SK-N-SH (cell line): ENCODE data around the gene PARD3. TPM values are rescaled to one million over a fixed set of nuclear protein-coding genes. Genes with fewer than 3 reads are reported as not detected.

Experiments used
- CTCF ChIA-PET: fragments of 300-600, 350-600 bp; formaldehyde crosslinking; extraction: SDS; loops from one replicate; lab custom pipeline; 2021; lab: Yijun Ruan, JAX
- POLR2A ChIA-PET: fragments of 350-600 bp; sonication (Branson Sonifier 250); formaldehyde crosslinking; extraction: SDS; loops from one replicate; lab custom pipeline; 2020; ENCODE audit warnings: antibody characterized with exemption, inconsistent platforms; lab: Yijun Ruan, JAX
- DNase-seq: peaks from one replicate; pipeline ENCODE4 v3.0.0; 2012
- H2AFZ ChIP-seq: fragments of 200-600 bp; sonication (generic); 2 replicates; pipeline ENCODE4 v1.8.1; 2016; ENCODE audit warnings: antibody characterized with exemption, mild to moderate bottlenecking, low read depth
- H3F3A ChIP-seq: fragments of 200-600 bp; sonication (generic); replicated peaks from 2 replicates; pipeline ENCODE3; 2016; ENCODE audit warnings: antibody characterized with exemption, mild to moderate bottlenecking; ENCODE audit not compliant: insufficient read depth
- H3K27ac ChIP-seq, 2 experiments: fragments of 200-500 bp in 1 of 2; fragments of 200-600 bp in 1 of 2; sonication (Bioruptor generic) in 1 of 2; sonication (generic), shearing (Covaris generic) in 1 of 2; 2 replicates each; pipeline versions ENCODE4 v1.5.1 to v1.6.1; 2014 to 2016; ENCODE audit warnings: low read depth in 2 of 2, inconsistent platforms in 1 of 2, low read length in 1 of 2, mild to moderate bottlenecking in 1 of 2, mixed read lengths in 1 of 2
- H3K27me3 ChIP-seq: fragments of 200-600 bp; sonication (generic), shearing (Covaris generic); 2 replicates; pipeline ENCODE4 v1.6.1; 2016; ENCODE audit warnings: mixed run types; ENCODE audit not compliant: insufficient read depth
- H3K36me3 ChIP-seq, 2 experiments: fragments of 200-500 bp in 1 of 2; fragments of 200-600 bp in 1 of 2; sonication (Bioruptor generic) in 1 of 2; sonication (generic) in 1 of 2; replicated peaks in 1 of 2; 2 replicates each; pipeline versions ENCODE3 to v1.5.1; 2014 to 2016; ENCODE audit warnings: low read length in 1 of 2, mild to moderate bottlenecking in 1 of 2; ENCODE audit not compliant: insufficient read depth in 2 of 2, control insufficient read depth in 1 of 2
- H3K4me1 ChIP-seq, 2 experiments: fragments of 200-500 bp in 1 of 2; fragments of 200-600 bp in 1 of 2; sonication (Bioruptor generic) in 1 of 2; sonication (generic), shearing (Covaris generic) in 1 of 2; 2 replicates each; pipeline versions ENCODE4 v1.5.1 to v1.6.1; 2014 to 2016; ENCODE audit warnings: low read depth in 1 of 2, low read length in 1 of 2, mixed run types in 1 of 2; ENCODE audit not compliant: insufficient read depth in 2 of 2, control insufficient read depth in 1 of 2
- H3K4me2 ChIP-seq: fragments of 200-600 bp; sonication (generic), shearing (Covaris generic); 2 replicates; pipeline ENCODE4 v1.6.1; 2017; ENCODE audit warnings: mixed run types
- H3K4me3 ChIP-seq, 2 experiments: fragments of 200-500 bp in 1 of 2; fragments of 200-600 bp in 1 of 2; sonication (Bioruptor generic) in 1 of 2; sonication (generic), shearing (Covaris generic) in 1 of 2; 2 replicates each; pipeline versions ENCODE4 v1.5.1 to v1.8.1; 2014 to 2016; ENCODE audit warnings: low read depth in 2 of 2, inconsistent platforms in 1 of 2, low read length in 1 of 2, mild to moderate bottlenecking in 1 of 2, mixed read lengths in 1 of 2, moderate library complexity in 1 of 2
- H3K79me2 ChIP-seq: fragments of 200-600 bp; sonication (generic); 2 replicates; pipeline ENCODE4 v1.8.1; 2017; ENCODE audit warnings: mild to moderate bottlenecking; ENCODE audit not compliant: insufficient read depth
- H3K9ac ChIP-seq: fragments of 200-600 bp; sonication (generic); 2 replicates; pipeline ENCODE4 v1.6.1; 2017; ENCODE audit warnings: mixed run types
- H3K9me2 ChIP-seq: fragments of 200-600 bp; sonication (generic); 2 replicates; pipeline ENCODE4 v1.6.1; 2017; ENCODE audit warnings: mixed run types
- H3K9me3 ChIP-seq: fragments of 200-600 bp; sonication (generic); 2 replicates; pipeline ENCODE4 v1.6.1; 2017; ENCODE audit warnings: mixed run types, mild to moderate bottlenecking, moderate library complexity
- H4K20me1 ChIP-seq: fragments of 200-600 bp; sonication (generic); 2 replicates; pipeline ENCODE4 v1.6.1; 2017; ENCODE audit warnings: mild to moderate bottlenecking, mixed run types; ENCODE audit not compliant: insufficient read depth
- CHD2 ChIP-seq: fragments of 150-350 bp; IDR thresholded peaks from 2 replicates; pipeline ENCODE4 v1.6.1; 2018; ENCODE audit warnings: low read length; ENCODE audit not compliant: partially characterized antibody
- CTCF ChIP-seq: fragments of 200-600 bp; sonication (generic); IDR thresholded peaks from 2 replicates; pipeline ENCODE4 v1.6.1; 2017; ENCODE audit warnings: antibody characterized with exemption, mild to moderate bottlenecking, moderate library complexity
- EP300 ChIP-seq, 2 experiments: IDR thresholded peaks; 2 replicates each; pipeline versions ENCODE4 v1.4.0 to v1.6.1; 2012; ENCODE audit warnings: borderline replicate concordance in 1 of 2, low read depth in 1 of 2, low read length in 1 of 2
- EZH2phosphoT487 ChIP-seq: fragments of 200-600 bp; sonication (generic); IDR thresholded peaks from 2 replicates; pipeline ENCODE4 v1.6.1; 2017; ENCODE audit warnings: low read depth, mixed run types, mild to moderate bottlenecking, antibody characterized with exemption, moderate library complexity, borderline replicate concordance
- FOXJ3 ChIP-seq: sonication (generic); formaldehyde crosslinking; IDR thresholded peaks from 2 replicates; pipeline ENCODE4 v1.5.1; 2020; ENCODE audit warnings: mild to moderate bottlenecking, missing genetic modification reagents
- FOXM1 ChIP-seq: IDR thresholded peaks from 2 replicates; pipeline ENCODE4 v1.4.0; 2012; ENCODE audit warnings: low read depth, mild to moderate bottlenecking
- MEF2A ChIP-seq: IDR thresholded peaks from 2 replicates; pipeline ENCODE4 v1.4.0; 2012; ENCODE audit warnings: low read depth, borderline replicate concordance
- MXI1 ChIP-seq: IDR thresholded peaks from 2 replicates; pipeline ENCODE4 v1.6.1; 2012; ENCODE audit warnings: mild to moderate bottlenecking, low read depth, low read length, improper control_type of control experiment
- NFIC ChIP-seq: IDR thresholded peaks from 2 replicates; pipeline ENCODE4 v1.4.0; 2012; ENCODE audit warnings: borderline replicate concordance
- NRF1 ChIP-seq: IDR thresholded peaks from 2 replicates; pipeline ENCODE4 v1.6.1; 2012; ENCODE audit warnings: low read depth, mild to moderate bottlenecking, low read length
- PBX3 ChIP-seq: IDR thresholded peaks from 2 replicates; pipeline ENCODE4; 2012
- RCOR1 ChIP-seq: fragments of 150-350 bp; IDR thresholded peaks from 2 replicates; pipeline ENCODE4 v1.6.1; 2017; ENCODE audit warnings: antibody characterized with exemption, low read length
- SIN3A ChIP-seq: IDR thresholded peaks from 2 replicates; pipeline ENCODE4 v1.6.1; 2012; ENCODE audit warnings: low read depth, mild to moderate bottlenecking, low read length, moderate library complexity, borderline replicate concordance
- TCF12 ChIP-seq: IDR thresholded peaks from 2 replicates; pipeline ENCODE4 v1.4.0; 2012
- YY1 ChIP-seq: IDR thresholded peaks from 2 replicates; pipeline ENCODE4 v1.4.0; 2012; ENCODE audit warnings: low read depth, mild to moderate bottlenecking
- WGBS: methylation state at CpG from one replicate; pipeline ENCODE4 v1.1.6; 2017; ENCODE audit warnings: low lambda C conversion rate; 5-methylcytosine and 5-hydroxymethylcytosine counted together
- polyA plus RNA-seq, 3 experiments: library from polyadenylated mRNA; depleted of rRNA; stranded (reverse); fragments of >200 nt; gene quantifications; 2 replicates each; pipeline ENCODE4 v1.2.3, GENCODE V29; 2012
- TF ChIP-seq, protein P1 (sequence below): IDR thresholded peaks from 2 replicates; pipeline ENCODE4 v1.6.1; 2012; ENCODE audit warnings: mild to moderate bottlenecking, low read depth, low read length, moderate library complexity

Gene PARD3
- polyA plus RNA-seq, 1 of the 3 experiments (the other 2 are of a cell fraction) = 29.4 TPM

- H3K9ac ChIP-seq = no peak overlapping the region
Observed at GRCh38 chr10:34800624-34801023, 14.5 kb downstream of the PARD3 start.

GRCh38 chr10:34798654-34799053 is 16.4 kb downstream of the PARD3 start:
- ChIA-PET CTCF (interaction anchor here (2.3 kb wide), 1 partner anchor 66 kb away, joined by 8 read pairs; no protein-coding TSS in a partner anchor), POLR2A (no interaction called here)
- no peak overlapping the region for H3K27ac ChIP-seq
- H3K4me2 ChIP-seq = no peak overlapping the region
- H3K27me3 ChIP-seq = no peaks in the 10 kb centered on the region
- peaks cover 0 to 3% of the 10 kb centered on the region in 2 experiments for H3K36me3 ChIP-seq
- H2AFZ ChIP-seq = no peak overlapping the region
- no peak overlapping the region for H3K9ac ChIP-seq
- H4K20me1 ChIP-seq = peaks cover 74% of the 10 kb centered on the region
- H3F3A ChIP-seq = peaks cover 4% of the 10 kb centered on the region
- WGBS = 100% methylated on average over 3 of the region's 4 CpGs
- no peaks in the 10 kb centered on the region for H3K9me2 ChIP-seq
- H3K9me3 ChIP-seq = no peaks in the 10 kb centered on the region
- DNase-seq = no peak
- peaks cover 99% of the 10 kb centered on the region for H3K79me2 ChIP-seq
- H3K4me3 ChIP-seq = no peak overlapping the region
- peaks cover 0 to 2% of the 10 kb centered on the region in 2 experiments; a peak in 1 of 4 replicates for H3K4me1 ChIP-seq
- TF ChIP-seq EZH2phosphoT487 (no peak), CHD2 (no peak), FOXJ3 (no peak), SIN3A (no peak), FOXM1 (no peak), PBX3 (no peak), TCF12 (no peak), MXI1 (no peak), NFIC (no peak)

More at GRCh38 chr10:34800624-34801023, 14.5 kb downstream of the PARD3 start:
- H3K9me3 ChIP-seq = no peaks in the 10 kb centered on the region
- no peak overlapping the region for H3K4me2 ChIP-seq
- no peak overlapping the region for H3K27ac ChIP-seq
- peaks cover 16% of the 10 kb centered on the region for H3F3A ChIP-seq
- peaks cover 96% of the 10 kb centered on the region for H3K79me2 ChIP-seq
- 93% methylated on average over 5 of the region's 5 CpGs for WGBS
- TF ChIP-seq MXI1 (no peak), EP300 (IDR thresholded peaks at IDR 0.05; ENCODE audit: borderline replicate concordance in 1 of 2, low read depth in 1 of 2, low read length in 1 of 2) (no peak), CTCF (no peak), NRF1 (no peak), YY1 (no peak), MEF2A (no peak), RCOR1 (no peak), SIN3A (no peak)
- TF ChIP-seq, protein P1, sequence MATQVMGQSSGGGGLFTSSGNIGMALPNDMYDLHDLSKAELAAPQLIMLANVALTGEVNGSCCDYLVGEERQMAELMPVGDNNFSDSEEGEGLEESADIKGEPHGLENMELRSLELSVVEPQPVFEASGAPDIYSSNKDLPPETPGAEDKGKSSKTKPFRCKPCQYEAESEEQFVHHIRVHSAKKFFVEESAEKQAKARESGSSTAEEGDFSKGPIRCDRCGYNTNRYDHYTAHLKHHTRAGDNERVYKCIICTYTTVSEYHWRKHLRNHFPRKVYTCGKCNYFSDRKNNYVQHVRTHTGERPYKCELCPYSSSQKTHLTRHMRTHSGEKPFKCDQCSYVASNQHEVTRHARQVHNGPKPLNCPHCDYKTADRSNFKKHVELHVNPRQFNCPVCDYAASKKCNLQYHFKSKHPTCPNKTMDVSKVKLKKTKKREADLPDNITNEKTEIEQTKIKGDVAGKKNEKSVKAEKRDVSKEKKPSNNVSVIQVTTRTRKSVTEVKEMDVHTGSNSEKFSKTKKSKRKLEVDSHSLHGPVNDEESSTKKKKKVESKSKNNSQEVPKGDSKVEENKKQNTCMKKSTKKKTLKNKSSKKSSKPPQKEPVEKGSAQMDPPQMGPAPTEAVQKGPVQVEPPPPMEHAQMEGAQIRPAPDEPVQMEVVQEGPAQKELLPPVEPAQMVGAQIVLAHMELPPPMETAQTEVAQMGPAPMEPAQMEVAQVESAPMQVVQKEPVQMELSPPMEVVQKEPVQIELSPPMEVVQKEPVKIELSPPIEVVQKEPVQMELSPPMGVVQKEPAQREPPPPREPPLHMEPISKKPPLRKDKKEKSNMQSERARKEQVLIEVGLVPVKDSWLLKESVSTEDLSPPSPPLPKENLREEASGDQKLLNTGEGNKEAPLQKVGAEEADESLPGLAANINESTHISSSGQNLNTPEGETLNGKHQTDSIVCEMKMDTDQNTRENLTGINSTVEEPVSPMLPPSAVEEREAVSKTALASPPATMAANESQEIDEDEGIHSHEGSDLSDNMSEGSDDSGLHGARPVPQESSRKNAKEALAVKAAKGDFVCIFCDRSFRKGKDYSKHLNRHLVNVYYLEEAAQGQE = no peak
- peaks cover 74% of the 10 kb centered on the region for H4K20me1 ChIP-seq
- H3K36me3 ChIP-seq = peaks cover 0 to 3% of the 10 kb centered on the region in 2 experiments
- ChIA-PET CTCF (no interaction called here), POLR2A (no interaction called here)
- no peaks in the 10 kb centered on the region for H3K27me3 ChIP-seq
- no peak overlapping the region for H3K4me3 ChIP-seq
- no peak for DNase-seq
- no peaks in the 10 kb centered on the region for H3K4me1 ChIP-seq
- no peaks in the 10 kb centered on the region for H3K9me2 ChIP-seq
- no peak overlapping the region for H2AFZ ChIP-seq
